HAP-1 (cell line): ENCODE data around the gene DNMT3L.
"Not testable (repeated sequence)": the region's sequence is repeated elsewhere in the genome, so short reads cannot be mapped to it uniquely, and the experiment has no call there.

Experiments
- DNase-seq, 2 experiments: peaks; one replicate each; pipeline ENCODE4 v3.0.0-alpha.2; 2016 to 2020; ENCODE audit warnings: low spot score in 2 of 2
- H3K27me3 ChIP-seq: fragments of 250-450 bp; sonication (Bioruptor Pico); 2 replicates; pipeline ENCODE4 v1.5.1; 2020; ENCODE audit warnings: low read depth, mild to moderate bottlenecking, moderate library complexity
- H3K36me3 ChIP-seq: fragments of 250-450 bp; sonication (Bioruptor Pico); replicated peaks from 2 replicates; pipeline ENCODE4 v1.5.1; 2020; ENCODE audit warnings: mild to moderate bottlenecking
- H3K4me1 ChIP-seq: fragments of 250-450 bp; sonication (Bioruptor Pico); 2 replicates; pipeline ENCODE4 v1.5.1; 2020; ENCODE audit warnings: mild to moderate bottlenecking
- H3K4me3 ChIP-seq: fragments of 250-450 bp; sonication (Bioruptor Pico); 2 replicates; pipeline ENCODE4 v1.5.1; 2020; ENCODE audit warnings: mild to moderate bottlenecking, moderate library complexity
- H3K9me3 ChIP-seq: fragments of 250-450 bp; sonication (Bioruptor Pico); 2 replicates; pipeline ENCODE4 v1.5.1; 2020; ENCODE audit warnings: mild to moderate bottlenecking, moderate library complexity
- in situ Hi-C: fragments of 300-500 bp; cut with MboI; formaldehyde crosslinking; loops from 3 replicates; pipeline ENCODE4 v1.14.3; 2020; ENCODE audit warnings: low sequenced_read_pairs, inconsistent platforms, mixed read lengths

DNMT3L gene

DNA sequence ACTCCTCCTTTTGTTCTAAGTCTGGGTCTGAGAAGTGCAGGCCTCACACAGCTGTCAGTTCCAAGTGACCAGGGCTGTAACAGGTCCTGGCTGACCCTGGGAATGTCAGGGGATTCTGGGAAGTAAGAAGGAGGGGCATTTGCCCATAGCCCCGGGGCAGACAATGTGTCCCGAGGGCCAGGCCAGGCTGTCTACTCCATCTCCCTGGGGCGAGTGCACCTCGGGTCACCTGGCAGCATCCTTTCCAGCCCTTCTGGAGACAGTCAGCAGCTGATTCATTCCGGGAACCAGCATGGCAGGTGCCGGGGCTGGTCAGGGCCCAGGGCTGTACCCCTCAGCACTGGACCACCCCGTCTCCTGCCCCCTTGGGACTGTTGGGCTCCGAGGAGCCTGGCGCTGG is 34.1 kb downstream of the DNMT3L start:
- H3K36me3 ChIP-seq, H3K9me3 ChIP-seq, H3K4me1 ChIP-seq, H3K27me3 ChIP-seq, H3K4me3 ChIP-seq, DNase-seq, in situ Hi-C loops: not testable (repeated sequence)

DNA sequence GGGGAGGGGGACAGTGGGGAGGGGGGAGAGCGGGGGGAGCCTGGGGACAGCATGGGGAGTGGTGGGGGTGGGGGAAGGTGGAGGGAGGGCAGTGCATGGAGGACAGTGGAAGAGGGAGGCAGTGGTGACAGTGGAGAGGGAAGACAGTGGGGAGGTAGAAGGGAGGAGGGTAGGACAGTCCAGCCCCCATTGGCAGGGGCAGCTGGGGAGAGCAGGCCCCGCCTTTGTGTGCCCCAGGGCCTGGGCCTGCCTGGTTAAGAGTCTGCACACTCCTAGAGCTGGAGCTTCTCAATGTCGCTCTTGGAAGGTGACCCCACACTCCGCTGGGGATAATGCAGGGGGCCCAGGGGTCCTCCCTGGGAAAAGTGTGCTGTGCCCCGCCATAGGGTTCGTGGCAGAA is 36.1 kb downstream of the DNMT3L start:
- H3K4me1 ChIP-seq, H3K4me3 ChIP-seq, H3K36me3 ChIP-seq, DNase-seq, H3K9me3 ChIP-seq, H3K27me3 ChIP-seq, in situ Hi-C loops: not testable (repeated sequence)

DNA sequence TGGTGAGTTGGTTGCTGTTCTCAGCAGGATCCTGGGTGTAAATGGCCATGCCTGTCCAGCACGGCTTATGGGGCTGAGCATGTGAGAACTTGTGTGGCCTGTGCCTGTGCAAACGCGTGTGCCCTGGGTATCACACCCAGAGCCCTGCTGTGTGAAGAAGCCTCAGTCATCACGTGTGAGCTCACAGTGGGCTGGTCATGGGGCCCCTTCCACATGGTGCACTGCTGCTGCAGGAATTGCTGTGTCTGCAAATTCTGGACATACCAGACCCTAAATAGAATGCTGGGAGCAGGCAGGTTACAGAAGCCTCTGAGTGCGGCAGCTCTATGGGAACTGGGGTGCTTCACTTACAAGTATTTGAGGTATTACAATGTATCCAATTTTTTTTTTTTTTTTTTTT is 38.4 kb downstream of the DNMT3L start:
- in situ Hi-C loops, H3K9me3 ChIP-seq, H3K4me1 ChIP-seq, DNase-seq, H3K36me3 ChIP-seq, H3K27me3 ChIP-seq, H3K4me3 ChIP-seq: not testable (repeated sequence)

DNA sequence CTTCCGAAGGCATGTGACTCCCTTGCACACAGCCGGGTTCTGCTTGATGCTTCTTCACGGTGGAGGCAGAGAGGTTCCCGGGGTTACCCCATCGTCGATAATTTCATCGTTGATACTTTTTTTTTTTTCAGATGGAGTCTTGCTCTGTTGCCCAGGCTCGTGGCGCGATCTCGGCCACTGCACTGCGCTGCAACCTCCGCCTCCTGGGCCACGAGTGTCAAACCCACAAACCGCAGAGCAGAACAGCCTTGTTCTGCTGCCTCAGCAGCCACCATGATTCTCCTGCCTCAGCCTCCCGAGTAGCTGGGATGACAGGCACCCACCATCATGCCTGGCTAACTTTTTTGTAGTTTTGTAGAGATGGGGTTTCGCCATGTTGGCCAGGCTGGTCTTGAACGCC is 41.0 kb downstream of the DNMT3L start:
- H3K9me3 ChIP-seq, H3K27me3 ChIP-seq, in situ Hi-C loops, H3K4me3 ChIP-seq, DNase-seq, H3K36me3 ChIP-seq, H3K4me1 ChIP-seq: not testable (repeated sequence)

DNA sequence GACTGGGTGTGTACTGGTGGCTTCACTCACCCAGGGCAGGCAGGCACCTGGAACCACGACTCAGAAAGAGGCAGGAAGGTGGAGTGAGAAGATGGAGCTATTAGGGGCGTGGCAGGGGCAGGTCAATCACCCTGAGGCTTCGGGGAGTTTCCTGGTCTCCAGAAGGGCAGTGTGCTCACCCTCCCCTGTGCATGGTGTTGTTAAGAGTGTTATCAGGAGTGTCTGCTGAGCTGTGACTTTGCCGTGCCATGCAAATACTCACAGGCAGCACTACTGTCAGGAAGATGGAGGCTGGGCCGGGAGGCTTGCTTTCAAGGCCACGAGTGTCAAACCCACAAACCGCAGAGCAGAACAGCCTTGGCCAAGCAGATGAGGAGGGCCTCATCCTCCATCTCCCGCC is 43.2 kb downstream of the DNMT3L start:
- in situ Hi-C loops = not testable (repeated sequence)

DNA sequence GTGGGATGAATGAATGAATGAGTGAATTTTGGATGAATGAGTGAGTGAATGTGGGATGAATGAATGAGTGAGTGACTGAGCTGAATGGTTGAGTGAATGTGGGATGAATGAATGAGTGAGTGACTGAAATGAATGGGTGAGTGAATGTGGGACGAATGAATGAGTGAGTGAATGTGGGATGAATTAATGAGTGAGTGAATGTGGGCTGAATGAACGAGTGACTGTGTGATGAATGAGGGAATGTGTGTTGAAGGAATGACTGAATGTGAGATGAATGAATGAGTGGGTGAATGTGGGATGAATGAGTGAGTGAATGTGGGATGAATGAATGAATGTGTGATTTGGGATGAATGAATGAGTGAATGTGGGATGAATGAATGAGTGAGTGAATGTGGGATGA is 49.7 kb downstream of the DNMT3L start:
- H3K36me3 ChIP-seq, H3K9me3 ChIP-seq, H3K27me3 ChIP-seq, DNase-seq, H3K4me3 ChIP-seq, in situ Hi-C loops, H3K4me1 ChIP-seq: not testable (repeated sequence)

More for the DNA sequence above, 43.2 kb downstream of the DNMT3L start:
- DNase-seq, H3K4me1 ChIP-seq, H3K27me3 ChIP-seq, H3K9me3 ChIP-seq, H3K4me3 ChIP-seq, H3K36me3 ChIP-seq: not testable (repeated sequence)

DNA sequence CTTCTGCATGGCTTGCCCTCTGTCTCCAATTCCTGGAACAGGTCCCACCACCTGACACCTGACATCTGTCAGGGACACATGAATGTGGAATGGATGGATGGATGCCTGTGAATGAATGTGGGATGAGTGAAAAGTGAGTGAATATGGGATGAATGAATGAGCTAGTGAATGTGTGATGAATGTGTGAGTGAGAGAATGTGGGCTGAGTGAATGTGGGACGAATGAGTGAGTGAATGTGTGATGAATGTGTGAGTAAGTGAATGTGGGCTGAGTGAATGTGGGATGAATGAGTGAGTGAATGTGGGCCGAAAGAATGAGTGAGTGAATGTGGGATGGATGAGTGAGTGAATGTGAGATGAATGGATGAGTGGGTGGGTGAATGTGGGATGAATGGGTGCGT is 50.1 kb downstream of the DNMT3L start:
- in situ Hi-C loops, H3K4me1 ChIP-seq, H3K9me3 ChIP-seq, H3K27me3 ChIP-seq, DNase-seq, H3K4me3 ChIP-seq, H3K36me3 ChIP-seq: not testable (repeated sequence)

DNA sequence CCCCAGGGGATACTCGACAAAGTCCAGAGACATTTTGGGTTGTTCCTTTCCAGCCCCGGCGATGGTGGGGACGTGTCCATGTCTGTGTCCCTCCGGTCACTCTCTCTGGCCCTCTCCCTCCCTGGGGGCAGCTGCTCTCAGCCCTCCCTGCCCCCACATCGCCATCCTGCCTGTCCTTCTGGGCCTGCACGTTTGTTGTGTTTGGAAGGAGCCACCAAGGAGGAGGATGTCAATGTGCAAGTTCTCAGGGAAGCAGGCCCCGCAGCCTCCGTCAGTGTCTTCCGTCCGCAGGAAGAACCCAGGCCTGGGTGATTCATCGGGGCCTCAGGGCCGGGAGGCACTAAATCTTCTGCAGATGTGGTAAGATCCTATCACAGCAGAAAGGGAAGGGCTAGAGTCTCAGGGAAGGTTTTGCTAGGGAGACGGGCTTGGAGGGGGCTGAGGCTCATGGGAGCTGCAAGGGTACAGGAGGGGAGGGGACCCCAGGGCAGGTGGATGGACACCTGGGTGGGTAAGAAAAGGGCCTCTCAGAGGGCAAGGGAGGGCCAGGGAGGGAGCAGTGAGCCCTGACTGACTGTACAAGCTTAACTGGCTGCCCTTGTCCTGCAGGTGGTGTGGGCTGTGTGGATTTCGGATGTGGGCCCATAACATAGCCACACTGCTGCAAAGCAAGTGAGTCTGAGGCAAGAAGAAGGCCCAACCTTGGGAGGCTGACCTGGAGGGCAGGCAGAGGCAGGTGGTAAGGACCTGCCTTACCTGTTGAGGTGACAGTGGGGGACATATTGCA is 53.6 kb downstream of the DNMT3L start:
- in situ Hi-C loops, DNase-seq: not testable (repeated sequence)

DNA sequence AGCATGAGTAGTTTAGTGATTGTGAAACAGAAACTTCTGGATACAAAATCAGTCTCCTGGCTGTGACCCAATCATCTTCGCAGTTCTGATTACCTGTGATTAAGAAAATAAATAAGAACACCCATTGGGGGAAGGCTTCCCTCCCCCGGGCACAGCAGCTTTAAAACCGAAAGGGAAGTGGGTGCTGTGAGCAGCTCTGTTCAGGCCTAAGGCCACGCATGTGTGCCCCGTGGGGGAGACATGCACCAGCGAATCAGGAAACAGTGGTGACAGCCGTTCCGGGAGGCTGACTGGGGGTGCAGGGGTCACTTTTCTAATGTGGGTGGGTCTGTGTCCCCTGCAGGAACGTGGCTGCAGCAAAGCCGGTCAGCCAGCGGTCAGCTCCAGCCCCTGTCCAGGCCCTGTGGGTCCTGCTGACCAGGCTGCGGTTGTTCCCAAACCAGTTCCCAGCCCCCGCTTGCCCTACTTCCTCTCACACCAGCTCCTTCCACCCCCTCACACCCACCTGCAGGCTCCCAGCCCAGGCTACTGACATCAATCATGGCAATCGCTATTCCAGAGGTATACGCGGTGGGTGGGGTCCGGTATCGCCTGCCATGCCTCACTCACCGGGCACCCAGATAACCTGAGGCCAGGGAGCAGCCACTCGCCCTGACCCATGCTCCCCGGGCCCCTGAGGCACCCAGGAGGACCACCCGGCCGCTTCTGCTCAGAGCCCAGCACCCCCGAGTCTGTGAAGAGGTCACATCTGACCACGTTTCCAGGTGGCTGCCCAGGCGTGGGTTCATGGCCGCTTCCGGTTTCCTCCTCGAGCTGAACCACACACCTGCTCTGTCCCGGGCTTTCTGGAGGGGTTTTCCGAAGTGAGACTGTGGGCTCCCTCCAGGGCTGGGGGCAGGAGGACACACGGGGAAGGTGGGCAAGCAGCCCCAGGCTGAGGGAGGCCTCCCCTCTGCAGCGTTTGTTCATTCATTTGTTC is 54.7 kb downstream of the DNMT3L start:
- in situ Hi-C loops, H3K9me3 ChIP-seq, H3K36me3 ChIP-seq, H3K4me1 ChIP-seq, H3K27me3 ChIP-seq, H3K4me3 ChIP-seq, DNase-seq: not testable (repeated sequence)

More for the DNA sequence above, 53.6 kb downstream of the DNMT3L start:
- not testable (repeated sequence) for H3K9me3 ChIP-seq, H3K36me3 ChIP-seq, H3K27me3 ChIP-seq, H3K4me1 ChIP-seq, H3K4me3 ChIP-seq

DNA sequence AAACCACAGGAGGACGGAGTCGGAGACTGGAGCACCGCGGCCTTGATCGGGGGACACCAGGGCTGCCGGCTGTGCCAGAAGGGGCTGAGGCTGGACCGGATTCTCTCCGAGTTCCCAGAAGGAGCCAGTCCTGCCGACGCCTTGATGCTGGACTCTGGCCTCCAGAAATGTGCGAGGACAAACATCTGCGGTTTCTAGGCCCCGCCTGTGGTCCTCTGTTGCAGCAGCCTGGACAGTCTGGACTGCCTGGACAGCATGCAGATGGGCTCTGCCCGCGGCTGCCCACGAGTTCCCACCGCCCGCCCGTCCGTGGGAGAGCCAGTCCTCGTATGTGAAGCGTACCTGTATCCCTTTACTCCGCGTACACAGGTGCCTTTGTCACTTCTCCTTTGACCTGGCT is 55.5 kb downstream of the DNMT3L start:
- in situ Hi-C loops, DNase-seq, H3K4me1 ChIP-seq: not testable (repeated sequence)

DNA sequence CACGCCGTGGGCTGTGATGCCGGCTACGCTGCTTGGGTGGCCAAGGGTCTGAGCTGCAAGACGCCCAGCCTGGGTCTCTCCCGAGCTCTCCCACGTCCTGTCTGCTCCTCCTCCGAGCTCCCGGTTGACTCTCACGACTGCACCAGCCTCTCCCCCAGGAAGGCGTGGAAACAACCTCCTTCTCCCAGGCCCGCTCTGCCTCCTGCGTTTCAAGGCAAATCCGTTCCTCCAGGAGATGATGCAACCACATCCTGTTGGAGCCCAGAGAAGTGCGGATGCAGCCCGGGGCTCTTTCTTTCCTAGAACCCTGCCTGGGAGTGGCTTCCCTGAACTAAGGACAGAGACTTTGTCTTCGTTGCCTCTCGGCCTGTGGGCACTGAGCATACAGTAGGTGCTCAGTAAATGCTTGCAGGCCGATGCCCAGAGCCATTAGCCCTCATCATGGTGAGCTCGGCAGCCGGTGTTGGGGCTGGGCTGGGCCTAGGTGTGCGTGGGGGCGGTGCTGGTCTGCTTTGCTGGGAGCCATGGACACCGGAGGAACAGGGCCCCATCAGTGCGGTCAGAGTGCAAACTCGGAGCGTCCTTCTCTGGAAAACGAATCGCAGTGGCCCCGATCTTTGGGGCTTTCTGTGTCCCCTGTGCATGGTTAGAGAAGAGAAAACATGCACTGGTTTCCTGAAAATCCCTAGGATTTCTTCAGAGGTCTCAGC is 59.0 kb downstream of the DNMT3L start:
- DNase-seq, H3K27me3 ChIP-seq, H3K4me1 ChIP-seq, H3K36me3 ChIP-seq, H3K4me3 ChIP-seq, in situ Hi-C loops, H3K9me3 ChIP-seq: not testable (repeated sequence)

More for the DNA sequence above, 55.5 kb downstream of the DNMT3L start:
- not testable (repeated sequence) for H3K27me3 ChIP-seq, H3K4me3 ChIP-seq, H3K36me3 ChIP-seq, H3K9me3 ChIP-seq

DNA sequence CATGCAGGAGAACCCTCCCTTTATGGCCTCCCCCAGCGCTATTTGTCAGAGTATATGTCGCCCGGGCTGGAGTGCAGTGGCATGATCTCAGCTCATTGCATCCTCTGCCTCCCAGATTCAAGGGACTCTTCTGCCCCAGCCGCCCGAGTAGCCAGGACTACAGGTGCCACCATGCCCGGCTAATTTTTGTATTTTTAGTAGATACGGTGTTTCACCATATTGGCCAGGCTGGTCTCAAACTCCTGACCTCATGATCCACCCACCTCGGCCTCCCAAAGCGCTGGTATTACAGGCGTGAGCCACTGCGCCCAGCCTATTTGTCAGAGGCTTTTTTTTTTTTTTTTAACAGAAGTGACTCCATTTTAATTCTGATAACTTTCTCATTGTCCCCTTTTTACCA is 61.7 kb downstream of the DNMT3L start:
- in situ Hi-C loops, DNase-seq, H3K27me3 ChIP-seq, H3K9me3 ChIP-seq, H3K4me3 ChIP-seq, H3K36me3 ChIP-seq, H3K4me1 ChIP-seq: not testable (repeated sequence)

DNA sequence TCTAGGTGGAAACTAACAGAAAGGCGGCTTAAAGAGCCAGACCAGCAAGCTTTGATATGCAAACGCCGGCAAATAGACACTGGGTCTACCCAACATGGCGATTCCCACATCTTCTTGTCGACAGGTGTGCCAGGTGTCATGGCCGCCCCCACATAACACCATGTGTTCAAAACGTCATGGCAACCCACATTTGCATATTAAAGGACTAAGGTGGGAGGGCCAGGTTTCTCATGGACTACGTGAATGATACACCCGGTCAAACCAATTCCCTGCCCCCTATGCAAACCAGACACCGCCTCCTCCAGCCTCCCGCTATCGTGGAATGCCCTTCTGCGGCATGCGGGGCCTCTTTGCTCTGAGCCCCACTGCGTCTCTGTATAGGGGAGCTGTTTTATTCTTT is 62.2 kb downstream of the DNMT3L start:
- in situ Hi-C loops = no loop called here
- no peaks in the 10 kb centered on the region for H3K36me3 ChIP-seq
- no peaks in the 10 kb centered on the region for H3K9me3 ChIP-seq
- H3K4me1 ChIP-seq = no peaks in the 10 kb centered on the region
- H3K27me3 ChIP-seq = no peaks in the 10 kb centered on the region
- H3K4me3 ChIP-seq = no peak overlapping the region
- no peak for DNase-seq

DNA sequence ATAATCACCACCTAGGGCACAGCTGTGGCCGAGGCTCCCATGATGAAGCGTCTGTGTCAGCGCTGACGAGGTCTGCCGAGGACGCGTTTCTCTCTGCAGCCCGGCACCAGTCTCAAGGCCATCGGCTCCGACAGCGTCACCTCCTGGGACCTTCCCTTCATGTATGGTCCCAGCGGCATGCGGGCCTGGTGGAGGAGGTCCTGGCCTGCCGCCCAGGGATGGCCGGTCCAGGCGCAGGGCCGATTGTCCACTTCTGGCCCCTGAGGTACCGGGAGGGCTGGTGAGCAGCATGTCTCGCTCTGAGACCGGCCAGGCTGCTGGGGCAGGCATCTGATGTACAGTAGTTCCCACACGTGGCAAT is 64.6 kb downstream of the DNMT3L start:
- H3K9me3 ChIP-seq, in situ Hi-C loops, H3K4me3 ChIP-seq, H3K4me1 ChIP-seq, H3K36me3 ChIP-seq, H3K27me3 ChIP-seq, DNase-seq: not testable (repeated sequence)
